ENCODE data around the gene TRANK1. TPM values are rescaled to one million over a fixed set of nuclear protein-coding genes. Genes with fewer than 3 reads are reported as not detected.

TRANK1 gene
- total RNA-seq, 1 donor from 2014 or later, result 9.0 TPM

DNA sequence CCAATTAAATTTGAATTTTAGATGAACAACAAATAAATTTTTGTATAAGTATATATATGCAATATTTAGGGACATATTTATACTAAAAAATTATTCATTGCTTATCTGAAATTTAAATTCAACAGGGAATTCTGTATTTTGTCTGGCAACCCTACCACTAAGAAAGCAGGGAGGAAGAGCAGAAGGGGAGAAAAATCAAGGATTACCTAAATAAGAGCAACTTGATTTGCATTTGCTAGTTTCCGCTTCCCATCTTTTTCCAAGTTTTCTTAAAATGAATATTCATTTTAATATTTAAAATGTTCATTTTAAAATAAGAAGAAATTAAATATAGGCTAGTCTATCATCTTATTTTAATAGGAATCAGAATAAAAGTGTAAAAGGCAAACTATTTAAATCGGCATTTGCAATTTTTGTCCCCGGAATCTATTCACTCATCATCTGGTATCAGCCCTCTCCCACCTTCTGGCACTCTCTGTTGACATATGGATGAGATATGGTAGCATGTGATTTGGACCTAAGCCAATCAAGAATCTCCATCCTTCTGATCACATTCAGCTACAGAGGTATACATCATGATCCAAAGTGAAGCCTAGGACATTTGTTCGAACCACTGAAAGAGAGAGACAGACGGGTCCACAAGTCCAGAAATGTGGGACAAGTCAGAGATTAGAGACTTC lies 82.6 kb downstream of the TRANK1 start:
- FAIRE-seq (no peak), DNase-seq (ENCODE audit: low spot score in 2 of 2) (no peak)

DNA sequence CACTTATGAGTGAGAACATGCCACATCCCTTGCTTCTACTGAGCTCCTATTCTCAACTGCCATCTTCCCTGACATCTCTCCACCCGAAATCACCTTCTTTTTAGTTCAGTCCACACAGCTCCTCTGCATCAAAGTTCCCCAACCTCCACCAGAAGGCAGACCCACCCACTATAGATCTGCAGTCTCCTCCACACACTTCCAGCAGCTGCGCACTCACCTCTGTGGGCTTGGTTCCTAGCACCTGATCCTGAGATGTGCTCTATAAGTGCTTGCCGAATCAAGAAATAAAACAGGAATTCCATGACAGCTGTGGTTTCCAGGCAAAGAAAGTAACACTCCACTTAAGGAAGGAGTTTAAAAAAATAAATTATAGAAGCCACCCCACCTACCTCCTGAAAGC lies 85.4 kb downstream of the TRANK1 start:
- no peak for DNase-seq (ENCODE audit: low spot score in 2 of 2)
- FAIRE-seq, result no peak

DNA sequence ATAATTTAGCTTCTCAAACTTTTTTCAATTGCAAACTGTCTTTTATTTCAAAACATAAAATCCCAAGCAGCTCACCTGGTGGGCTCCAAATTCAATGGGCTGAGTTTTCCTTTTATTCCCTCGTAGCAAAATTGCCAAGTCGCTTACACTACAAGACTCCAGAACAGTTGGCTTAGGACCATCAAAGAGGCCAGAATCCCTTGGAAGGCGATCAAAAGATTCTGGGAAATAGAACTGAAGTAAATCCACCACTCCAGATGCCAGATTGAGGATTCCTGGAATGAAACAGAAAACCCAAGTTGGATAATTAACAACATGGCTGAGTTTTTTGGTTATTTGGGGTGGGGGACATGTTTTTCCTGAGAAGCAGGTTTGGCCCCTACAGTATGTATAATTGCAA lies 92.8 kb downstream of the TRANK1 start:
- DNase-seq (ENCODE audit: low spot score in 2 of 2), result no peak
- FAIRE-seq, result no peak

DNA sequence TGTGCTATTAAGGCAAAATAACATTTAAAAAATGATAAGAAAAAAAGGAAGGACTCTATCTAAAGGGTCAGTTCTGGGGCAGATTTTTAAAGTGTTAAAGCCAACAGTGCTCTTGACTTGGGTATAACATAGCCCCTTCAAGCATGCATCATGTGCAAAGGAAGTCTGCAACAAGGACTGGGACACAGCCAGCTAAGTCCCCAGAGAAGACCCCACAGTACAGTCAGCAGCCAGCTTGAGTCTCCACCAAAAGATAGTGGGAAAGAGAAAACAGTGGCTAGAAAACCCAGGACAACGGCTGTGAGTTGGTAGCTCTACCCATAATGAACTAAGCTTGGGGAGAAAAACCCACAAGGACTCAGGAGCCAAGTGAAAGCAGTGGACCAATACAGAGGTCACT lies 94.1 kb downstream of the TRANK1 start:
- FAIRE-seq (no peak), DNase-seq (ENCODE audit: low spot score in 2 of 2) (no peak)

DNA sequence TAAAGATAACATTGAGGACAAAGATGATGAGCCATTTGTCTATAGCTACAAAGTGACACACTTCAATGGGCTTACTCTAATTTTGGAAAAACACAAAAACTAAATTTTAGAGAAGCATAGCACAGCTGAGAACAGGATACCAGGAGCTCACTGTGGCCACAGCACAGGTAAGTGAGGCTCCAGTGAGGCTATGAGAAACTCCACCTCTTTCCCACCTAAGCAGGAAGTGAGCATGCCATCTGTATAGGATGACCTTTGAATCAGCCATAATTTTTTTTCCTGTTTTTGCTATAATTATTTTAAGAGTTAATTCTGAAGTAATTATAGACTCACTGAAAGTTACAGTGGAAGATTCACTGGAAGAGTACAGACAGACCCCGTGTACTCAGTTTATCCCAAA lies 98.4 kb downstream of the TRANK1 start:
- no peak for DNase-seq (ENCODE audit: low spot score in 2 of 2)
- no peak for FAIRE-seq

DNA sequence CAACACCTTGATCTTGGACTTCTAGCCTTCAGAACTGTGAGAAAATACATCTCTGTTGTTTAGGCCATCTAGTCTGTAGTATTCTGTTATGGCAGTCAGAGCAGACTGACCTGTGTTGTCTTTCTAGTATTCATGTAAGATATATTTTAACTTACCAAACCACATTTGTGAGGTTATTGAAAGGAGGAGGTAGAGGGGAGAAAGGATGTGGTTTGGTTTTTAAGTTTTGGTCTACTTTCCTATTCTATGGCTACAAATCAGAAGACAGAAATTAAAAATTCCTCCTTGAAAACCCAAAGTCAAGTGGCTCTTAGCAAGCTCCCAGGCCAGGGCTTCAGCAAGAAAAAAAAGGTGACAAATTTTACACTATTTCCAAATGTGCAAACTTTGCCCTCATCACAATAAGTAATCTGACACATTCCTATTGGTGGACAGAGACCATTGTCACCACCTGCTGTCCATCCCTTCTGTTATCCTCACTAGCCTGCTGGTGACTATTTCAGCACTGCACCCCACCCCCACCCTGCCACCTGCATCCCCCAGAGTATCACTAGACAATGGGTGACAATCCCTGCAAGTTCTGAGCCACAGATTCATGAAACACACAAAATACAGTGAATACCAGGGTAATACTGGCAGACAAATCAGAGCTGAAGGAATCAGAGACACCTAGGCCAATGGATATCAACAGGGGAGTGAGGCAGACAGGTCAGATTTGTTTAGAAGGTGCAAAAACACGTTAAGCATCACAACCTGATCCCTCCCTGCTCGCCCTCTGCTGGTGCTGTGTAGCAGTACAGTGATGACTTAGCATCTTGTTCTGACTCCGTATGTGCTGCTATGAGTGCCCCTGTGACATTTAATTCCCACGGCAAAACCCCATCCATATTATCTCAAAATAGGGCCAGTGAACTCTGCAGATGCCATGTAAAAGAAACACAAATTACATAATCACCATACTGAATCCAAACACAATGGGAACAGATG lies 101.5 kb downstream of the TRANK1 start:
- DNase-seq (ENCODE audit: low spot score in 2 of 2) (no peak), FAIRE-seq (no peak)

DNA sequence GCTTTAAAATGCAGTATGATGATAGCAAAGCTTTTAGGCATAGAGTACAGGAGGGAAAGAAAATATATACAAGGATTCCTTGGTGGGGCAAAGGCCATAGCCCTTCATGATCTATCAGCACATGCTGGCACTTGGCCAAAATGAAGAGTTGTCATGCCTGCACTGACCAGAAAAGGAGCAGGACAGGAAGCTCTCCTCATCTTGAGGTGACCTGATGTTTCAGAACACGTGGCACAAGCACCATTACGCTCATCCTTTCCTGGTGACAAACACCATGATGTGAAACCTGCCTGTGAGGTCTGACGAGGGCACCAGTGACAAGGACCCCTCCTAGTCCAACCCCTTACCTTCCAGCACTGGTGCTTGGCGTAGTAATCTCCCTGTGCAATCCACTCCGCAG lies 102.6 kb downstream of the TRANK1 start:
- DNase-seq (ENCODE audit: low spot score in 2 of 2) (no peak), FAIRE-seq (no peak)

DNA sequence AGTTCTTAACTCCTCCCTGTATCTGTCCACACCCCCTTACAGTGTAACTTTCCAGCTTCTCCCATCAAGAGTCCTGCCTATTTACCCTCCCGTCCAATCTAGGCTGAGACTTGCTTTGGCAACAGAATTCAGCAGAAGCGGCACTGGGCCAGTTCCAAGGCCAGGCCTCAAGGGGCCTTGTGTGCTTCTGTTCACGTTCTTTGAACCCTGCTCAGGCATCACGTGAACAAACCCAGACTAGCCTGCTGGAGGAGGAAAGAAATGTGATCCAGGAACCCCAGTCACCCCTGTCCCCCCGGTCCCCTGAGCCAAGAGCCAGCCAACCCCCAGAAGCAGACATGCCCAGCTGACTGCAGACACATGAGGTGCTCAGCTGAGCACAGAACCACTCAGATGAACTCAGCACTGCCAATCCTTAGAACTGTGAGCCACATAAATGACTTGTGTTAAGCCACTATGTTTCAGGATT lies 104.4 kb downstream of the TRANK1 start:
- no peak for FAIRE-seq
- DNase-seq (ENCODE audit: low spot score in 2 of 2), result no peak

DNA sequence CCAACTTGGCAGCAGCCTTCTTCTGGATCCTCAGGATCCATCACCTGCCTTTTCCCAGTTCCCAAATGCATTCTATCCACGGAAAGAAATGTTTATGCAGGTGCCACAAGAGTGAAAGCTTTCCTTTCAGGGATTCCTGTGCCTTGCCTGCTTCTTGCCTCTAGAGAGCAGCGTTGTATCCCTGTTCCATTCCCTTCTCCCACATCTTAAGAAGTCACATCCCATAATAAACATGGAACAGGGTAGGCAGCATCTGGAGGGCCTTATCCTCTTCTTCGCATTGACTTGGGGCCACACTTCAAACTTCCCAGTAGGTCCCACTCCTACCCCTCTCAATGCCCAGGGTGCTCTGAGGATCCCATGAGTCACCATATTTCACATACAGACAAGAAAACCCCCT lies 107.8 kb downstream of the TRANK1 start:
- DNase-seq (ENCODE audit: low spot score in 2 of 2) (no peak), FAIRE-seq (no peak)

DNA sequence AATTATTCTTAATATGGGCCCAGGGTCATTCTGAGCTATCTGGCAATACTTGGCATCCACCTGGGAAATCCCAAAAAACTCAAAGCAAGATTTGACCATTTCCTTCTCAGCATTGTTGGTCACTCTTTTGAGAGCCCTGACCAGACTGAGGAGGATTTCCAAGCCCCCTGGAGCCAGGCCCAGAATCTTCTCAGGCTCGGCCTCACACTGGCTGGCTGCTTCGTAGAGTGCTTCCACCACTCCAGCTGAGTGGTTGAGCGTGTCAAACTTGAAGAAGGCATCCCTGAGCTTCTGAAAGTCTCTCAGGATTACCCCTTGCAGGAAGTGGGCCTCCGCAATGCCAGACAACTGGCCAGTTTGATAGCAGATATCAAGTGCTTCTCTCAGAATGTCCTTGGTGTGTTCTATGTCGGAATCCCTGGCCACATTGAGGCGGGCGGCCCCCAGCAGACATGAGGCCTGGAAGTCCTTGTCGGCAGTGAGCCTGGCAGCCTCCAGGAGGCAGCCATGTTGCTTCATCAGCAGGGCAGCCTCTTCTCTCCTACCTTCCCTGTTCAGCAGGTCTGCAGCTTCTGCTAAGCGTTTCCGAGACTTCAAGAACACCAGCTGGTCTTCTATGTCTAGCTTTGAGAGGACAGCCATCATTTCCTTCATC lies 111.6 kb downstream of the TRANK1 start:
- FAIRE-seq (no peak), DNase-seq (ENCODE audit: low spot score in 2 of 2) (no peak)

DNA sequence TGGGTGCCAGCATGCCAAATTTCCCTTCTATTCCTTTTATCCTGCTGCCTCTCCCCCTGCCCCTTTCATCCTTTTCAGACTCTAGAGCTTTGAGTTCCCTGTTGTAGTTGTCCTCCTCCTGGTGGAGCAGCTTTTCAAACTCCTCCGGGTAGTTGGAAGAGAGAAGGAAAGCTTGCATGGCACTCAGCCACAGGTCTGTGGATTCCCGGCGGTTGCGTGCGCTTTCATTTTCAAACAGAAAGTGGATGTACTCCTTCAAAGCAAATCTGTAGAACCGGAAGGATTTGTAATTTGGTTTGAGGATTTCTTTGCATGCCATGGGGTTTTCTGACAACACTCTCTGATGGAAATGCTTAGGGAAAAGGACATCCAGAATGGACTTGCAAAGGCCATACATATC lies 112.4 kb downstream of the TRANK1 start:
- DNase-seq (ENCODE audit: low spot score in 2 of 2) (no peak), FAIRE-seq (no peak)

DNA sequence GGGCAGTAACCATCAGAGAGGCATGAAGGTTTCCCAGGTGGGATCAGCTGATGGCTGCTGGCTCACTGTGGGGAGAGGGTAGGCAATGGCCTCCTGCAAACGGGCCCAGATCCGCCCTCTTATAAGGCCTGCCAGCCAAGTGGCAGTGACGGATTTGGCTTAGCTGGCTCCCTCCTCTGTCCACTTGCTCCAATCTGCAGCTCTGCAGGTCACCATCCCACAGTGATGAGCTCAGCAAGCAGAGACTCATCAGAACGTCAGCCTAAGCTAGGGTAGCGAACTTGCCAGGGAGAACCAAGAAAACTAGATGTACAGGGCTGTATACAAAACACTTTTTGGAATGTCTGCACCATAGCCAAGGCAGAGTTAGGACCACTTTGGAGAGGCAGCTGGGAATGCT lies 117.7 kb downstream of the TRANK1 start:
- no peak for FAIRE-seq
- no peak for DNase-seq (ENCODE audit: low spot score in 2 of 2)

DNA sequence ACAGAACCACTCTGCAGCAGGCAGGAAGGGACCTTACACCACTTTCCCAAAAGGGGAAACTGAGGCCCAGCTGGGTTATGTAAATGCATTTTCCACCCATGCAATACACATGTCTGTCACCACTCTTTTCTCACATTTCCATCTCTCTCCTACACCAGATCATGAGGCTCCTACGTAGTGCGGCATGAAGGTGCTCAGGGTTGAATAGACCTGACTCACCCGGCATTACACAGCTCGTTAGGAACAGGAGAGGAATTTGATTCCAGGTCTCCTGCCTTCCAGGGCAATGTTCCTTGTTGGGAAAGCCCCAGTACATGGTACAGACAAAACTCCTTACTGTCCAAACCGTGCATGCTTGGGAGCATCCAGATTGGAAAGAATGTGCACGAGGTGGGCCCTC lies 118.6 kb downstream of the TRANK1 start:
- DNase-seq (ENCODE audit: low spot score in 2 of 2) (no peak), FAIRE-seq (no peak)

DNA sequence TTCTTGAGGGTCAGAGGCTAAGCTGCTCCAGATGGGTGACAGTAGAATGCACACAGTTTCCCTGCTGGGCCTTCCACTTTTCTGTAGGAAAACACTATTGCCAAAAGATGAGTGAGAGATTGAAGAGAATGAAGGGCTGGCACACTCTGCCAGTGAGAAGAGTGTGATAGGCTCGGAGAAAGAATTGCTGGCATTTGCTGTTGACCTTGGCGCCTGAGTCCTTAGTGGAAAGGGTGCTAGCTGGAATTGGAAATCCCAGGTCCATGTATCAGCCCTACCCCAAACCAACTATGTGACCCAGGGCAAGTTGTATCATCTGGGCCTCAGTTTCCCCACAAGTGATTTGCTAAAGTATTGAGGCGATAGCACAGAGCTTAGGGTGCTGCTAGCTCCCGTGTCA lies 120.4 kb downstream of the TRANK1 start:
- FAIRE-seq (no peak), DNase-seq (ENCODE audit: low spot score in 2 of 2) (no peak)

DNA sequence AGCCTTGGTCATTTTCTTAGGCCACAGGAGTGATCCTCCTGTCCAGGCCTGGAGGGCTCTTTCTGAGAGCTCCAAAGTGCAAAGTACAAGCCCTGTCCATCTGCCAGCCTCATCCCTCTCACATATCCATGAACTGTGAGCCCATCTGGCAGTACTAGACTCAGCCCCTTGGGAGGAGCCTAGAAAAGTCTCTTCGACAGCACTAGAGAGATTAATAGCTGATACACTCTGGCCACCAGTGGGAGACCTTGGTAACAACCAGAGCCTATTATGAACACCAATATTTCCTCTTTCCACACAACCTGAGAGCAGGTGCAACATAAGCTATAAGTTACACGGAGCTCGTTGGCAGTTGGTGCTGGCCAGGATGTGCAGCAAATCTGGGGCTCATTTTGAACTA lies 121.0 kb downstream of the TRANK1 start:
- no peak for FAIRE-seq

DNA sequence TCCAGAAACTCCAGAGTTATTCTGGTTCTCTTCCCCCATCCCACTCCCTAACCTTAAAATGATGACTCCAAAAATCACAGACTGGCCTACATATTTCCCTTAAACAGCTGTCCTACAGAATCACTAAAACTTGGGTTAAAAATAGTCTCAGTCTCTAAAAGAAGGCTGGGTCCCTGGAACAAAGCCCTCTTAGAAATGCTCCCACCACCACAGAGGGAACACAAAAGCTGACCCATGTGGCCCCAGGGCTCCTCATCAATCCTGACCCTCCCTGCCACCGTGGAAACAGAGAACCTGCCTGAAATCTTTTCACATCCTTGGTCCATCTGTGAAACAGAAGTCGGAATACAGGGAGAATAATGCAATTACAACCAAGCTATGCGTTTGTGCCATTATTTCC lies 124.8 kb downstream of the TRANK1 start:
- no peak for FAIRE-seq
- DNase-seq (ENCODE audit: low spot score in 2 of 2), result no peak

More for the DNA sequence above, 121.0 kb downstream of the TRANK1 start:
- no peak for DNase-seq (ENCODE audit: low spot score in 2 of 2)

DNA sequence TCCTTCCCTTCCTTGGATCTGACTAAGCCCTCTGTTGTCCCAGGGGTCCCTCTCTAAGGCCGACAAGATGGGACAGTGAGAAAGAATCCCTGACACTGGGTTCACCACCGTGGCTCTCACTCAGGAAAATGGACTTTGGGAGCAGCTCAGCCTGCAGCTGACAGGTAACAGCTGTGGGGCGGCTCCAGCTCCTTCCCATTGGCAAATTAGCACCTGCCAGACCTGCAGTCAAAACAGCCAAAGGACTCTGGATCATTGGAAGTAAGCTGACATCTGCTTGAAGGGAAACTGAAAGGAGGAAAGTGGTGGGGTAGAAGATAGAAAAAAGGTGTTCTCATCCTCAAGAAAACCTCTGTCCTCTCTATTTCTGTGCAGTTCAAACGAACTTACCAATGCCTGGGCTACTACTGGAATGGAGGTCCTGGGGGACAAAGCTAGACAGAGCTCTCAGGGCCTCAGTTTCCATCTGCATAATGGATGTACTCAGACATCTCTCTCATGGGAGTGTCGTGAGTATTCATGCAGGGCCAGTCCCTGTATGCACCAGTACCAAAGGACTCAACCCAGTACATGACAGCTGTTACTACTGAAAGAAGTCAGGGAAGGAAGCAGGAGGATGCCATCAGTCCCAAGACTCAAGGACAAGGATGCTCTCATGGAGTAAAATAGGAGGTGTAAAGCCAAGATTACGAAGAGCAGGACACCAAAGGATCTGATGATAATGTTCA lies 126.9 kb downstream of the TRANK1 start:
- no peak for DNase-seq (ENCODE audit: low spot score in 2 of 2)
- no peak for FAIRE-seq

DNA sequence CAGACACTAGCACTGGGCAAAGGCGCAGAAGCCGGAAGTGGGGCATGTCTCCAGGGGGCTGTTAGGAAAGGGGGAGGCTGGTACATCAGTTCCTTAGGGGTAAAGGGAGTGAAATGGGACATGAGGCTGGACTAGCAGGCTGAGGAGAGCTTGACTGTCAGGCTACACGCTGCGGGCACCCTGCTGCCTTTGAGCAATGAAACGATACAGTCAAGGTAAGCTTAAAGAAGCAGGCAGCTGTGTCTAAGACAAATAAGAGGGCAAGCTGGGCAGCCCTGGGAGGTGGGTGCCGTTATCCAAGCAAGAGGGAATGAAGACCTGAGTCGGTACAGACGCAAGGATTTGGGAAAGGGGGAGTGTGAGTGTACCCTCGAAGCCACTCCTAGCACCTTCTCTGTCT lies 129.5 kb downstream of the TRANK1 start:
- FAIRE-seq (no peak), DNase-seq (ENCODE audit: low spot score in 2 of 2) (no peak)

DNA sequence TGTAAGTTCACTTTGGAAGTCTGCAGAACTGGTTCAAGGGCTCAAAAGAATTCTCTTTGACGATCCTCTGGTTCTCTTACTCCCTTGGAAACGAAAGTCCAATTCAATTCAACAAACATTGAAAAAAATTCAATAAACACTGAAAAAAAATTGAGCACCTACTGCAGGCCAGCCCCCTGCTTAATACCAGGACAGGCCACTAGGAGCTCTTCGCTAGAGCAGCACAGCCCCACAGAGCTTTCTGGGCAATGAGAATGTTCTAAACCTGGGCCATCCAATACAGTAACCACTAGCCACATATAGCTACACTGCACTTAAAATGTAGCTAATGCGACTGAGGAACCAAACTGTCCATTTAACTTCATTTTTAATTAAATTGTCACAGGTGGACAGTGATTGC lies 130.1 kb downstream of the TRANK1 start:
- FAIRE-seq, result no peak

DNA sequence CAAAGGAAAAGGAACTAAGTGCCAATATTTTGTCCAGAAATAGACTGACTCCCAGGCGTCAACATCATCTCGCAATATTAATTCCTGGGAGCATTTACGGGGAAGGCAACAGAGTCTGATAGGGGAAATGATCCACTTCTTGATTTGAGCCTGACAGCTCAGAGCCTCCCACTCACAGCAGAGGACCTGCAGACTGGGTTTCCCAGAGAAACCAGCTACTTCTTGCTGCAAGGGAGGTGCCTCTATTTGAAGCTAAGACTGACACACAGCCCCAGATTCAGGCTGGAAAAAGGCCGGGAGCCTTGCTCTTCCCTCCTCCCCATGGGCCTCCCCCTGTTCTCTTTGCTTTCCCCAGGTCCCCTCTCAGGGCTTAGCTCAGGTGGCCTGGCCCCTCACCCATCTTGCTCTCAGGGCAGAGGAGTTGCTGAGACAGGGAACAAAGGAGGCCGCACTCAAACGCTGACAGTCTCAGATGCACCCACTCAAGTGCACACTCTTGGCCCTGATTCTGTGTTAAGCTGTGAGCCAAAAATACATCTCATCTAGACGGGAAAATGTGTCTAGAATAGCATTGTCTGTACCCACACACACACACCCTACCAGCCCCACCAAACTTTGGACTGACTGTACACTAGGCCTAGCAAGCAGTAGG lies 130.7 kb downstream of the TRANK1 start:
- DNase-seq (ENCODE audit: low spot score in 2 of 2) (no peak), FAIRE-seq (no peak)

More for the DNA sequence above, 130.1 kb downstream of the TRANK1 start:
- no peak for DNase-seq (ENCODE audit: low spot score in 2 of 2)

All from frontal cortex (tissue), 4 donors.